MM.1S (cell line): Measurements from ENCODE around the gene DPP9.

Experiments used
- EZH2 ChIP-seq: fragments of 300-600 bp; sonication (generic); optimal IDR thresholded peaks from 2 replicates; pipeline ENCODE3; 2017; ENCODE audit warnings: low read depth, mild to moderate bottlenecking, antibody characterized with exemption, low read length, mixed read lengths
- EZH2phosphoT487 ChIP-seq: fragments of 300-600 bp; sonication (generic); IDR thresholded peaks from 2 replicates; pipeline ENCODE4 v1.6.1; 2018; ENCODE audit warnings: antibody characterized with exemption, low read length
- TF ChIP-seq, protein P1 (sequence below): fragments of 300-600 bp; sonication (generic); IDR thresholded peaks from 2 replicates; pipeline ENCODE4 v1.5.1; 2016; ENCODE audit warnings: antibody characterized with exemption, low read length, mixed read lengths

GRCh38 chr19:4705413-4706131, 18.1 kb downstream of the DPP9 start:
- TF ChIP-seq EZH2phosphoT487 (no peak), EZH2 (no peak)
- TF ChIP-seq, protein P1, sequence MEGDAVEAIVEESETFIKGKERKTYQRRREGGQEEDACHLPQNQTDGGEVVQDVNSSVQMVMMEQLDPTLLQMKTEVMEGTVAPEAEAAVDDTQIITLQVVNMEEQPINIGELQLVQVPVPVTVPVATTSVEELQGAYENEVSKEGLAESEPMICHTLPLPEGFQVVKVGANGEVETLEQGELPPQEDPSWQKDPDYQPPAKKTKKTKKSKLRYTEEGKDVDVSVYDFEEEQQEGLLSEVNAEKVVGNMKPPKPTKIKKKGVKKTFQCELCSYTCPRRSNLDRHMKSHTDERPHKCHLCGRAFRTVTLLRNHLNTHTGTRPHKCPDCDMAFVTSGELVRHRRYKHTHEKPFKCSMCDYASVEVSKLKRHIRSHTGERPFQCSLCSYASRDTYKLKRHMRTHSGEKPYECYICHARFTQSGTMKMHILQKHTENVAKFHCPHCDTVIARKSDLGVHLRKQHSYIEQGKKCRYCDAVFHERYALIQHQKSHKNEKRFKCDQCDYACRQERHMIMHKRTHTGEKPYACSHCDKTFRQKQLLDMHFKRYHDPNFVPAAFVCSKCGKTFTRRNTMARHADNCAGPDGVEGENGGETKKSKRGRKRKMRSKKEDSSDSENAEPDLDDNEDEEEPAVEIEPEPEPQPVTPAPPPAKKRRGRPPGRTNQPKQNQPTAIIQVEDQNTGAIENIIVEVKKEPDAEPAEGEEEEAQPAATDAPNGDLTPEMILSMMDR: no peak
